Activated T-helper 17 cell treated with anti-CD3 and anti-CD28 coated beads, Interleukin-2, amount 50 U/mL, for 72 hours (primary cell): ENCODE results near the gene BCAS4. TPM values are rescaled to one million over a fixed set of nuclear protein-coding genes. Genes with fewer than 3 reads are reported as not detected.
A peak's percentile ranks its signal among the peaks of the same experiment; 100 is the strongest.

Experiments used
- ATAC-seq: fragments of 150-1000 bp; cut with Tn5 transposase; replicated peaks from 2 replicates; pipeline ENCODE4 v1.10.0; 2021; ENCODE audit warnings: mild to moderate bottlenecking, moderate library complexity
- H3K27ac Mint-ChIP-seq: one replicate; pipeline ENCODE4 v1.8.0; 2022; ENCODE audit warnings: mixed read lengths
- H3K27me3 Mint-ChIP-seq: one replicate; pipeline ENCODE4 v1.8.0; 2022; ENCODE audit warnings: mixed read lengths
- H3K36me3 Mint-ChIP-seq: one replicate; pipeline ENCODE4 v1.8.0; 2022; ENCODE audit warnings: low read depth, mild to moderate bottlenecking, mixed read lengths
- H3K4me1 Mint-ChIP-seq: one replicate; pipeline ENCODE4 v1.8.0; 2022; ENCODE audit warnings: mixed read lengths
- H3K4me3 Mint-ChIP-seq: one replicate; pipeline ENCODE4 v1.8.0; 2022; ENCODE audit warnings: mild to moderate bottlenecking, mixed read lengths
- H3K9me3 Mint-ChIP-seq: one replicate; pipeline ENCODE4 v1.8.0; 2022; ENCODE audit warnings: mixed read lengths
- total RNA-seq, 2 donors: library from RNA; stranded (reverse); gene quantifications; one replicate each; pipeline ENCODE4 v1.2.3, GENCODE V29; 2022

Gene BCAS4
- total RNA-seq, 2 donors from 2014 or later, result 3.8 to 9.7 TPM

DNA sequence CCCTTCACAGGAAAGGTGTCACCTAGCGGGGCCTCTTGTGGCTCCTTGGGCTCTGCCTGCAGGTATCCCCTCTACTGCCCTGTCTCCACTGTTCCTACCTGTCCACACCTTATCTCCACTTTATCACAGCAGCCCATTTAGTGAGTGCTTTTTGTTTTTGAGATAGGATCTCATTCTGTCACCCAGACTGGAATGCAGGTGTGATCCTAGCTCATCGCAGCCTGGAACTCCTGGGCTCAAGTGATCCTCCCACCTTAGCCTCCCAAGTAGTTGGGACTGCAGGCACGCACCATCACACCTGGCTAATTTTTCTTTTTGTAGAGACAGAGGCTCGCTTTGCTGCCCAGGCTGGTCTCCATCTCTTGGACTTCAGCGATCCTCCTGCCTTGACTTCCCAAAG lies 48.0 kb downstream of the BCAS4 start:
- Mint-ChIP-seq H3K4me3 (no peak overlapping the region), H3K36me3 (no peaks in the 10 kb centered on the region), H3K27ac (no peak overlapping the region), H3K9me3 (no peaks in the 10 kb centered on the region), H3K4me1 (peaks cover 11% of the 10 kb centered on the region), H3K27me3 (no peaks in the 10 kb centered on the region)
- ATAC-seq, result no peak

DNA sequence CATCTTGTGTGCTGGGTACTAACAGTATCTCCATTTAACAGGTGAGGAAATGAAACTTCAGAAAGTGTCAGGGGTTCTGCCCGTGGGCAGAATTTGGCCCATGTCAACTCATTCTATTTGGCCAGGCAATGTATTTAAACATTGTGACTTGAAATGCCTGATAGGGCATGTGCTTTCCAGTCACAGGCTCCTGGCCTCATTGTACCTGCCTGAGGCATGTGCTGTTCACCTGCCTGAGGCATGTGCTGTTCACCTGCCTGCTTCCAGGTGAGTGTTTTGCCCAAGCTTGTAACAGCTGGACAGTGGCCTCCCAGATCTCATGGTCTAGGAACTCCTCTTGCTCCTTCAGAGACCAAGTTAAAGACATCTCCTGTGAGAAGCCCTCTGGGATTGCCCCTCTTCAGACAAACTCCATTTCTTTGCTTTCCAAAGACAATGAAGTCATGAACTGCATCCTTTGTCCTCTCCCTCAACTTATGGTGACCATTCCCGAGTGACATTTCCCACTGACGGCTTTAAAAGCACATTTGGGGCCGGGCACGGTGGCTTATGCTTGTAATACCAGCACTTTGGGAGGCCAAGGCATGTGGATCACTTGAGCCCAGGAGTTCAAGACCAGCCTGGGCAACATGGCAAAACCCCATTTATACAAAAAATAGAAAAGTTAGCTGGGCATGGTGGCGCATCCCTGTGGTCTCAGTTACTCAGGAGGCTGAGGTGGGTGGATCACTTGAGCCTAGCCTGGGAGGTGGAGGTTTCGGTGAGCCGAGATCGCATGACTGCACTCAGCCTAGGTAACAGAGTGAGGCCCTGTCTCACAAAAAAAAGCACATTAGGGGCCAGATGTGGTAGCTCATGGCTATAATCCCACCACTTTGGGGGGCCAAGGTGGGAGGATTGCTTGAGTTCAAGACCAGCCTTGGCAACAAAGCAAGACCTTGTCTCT lies 48.7 kb downstream of the BCAS4 start:
- H3K27me3 Mint-ChIP-seq, result no peaks in the 10 kb centered on the region
- H3K4me1 Mint-ChIP-seq, result peaks cover 6% of the 10 kb centered on the region
- no peaks in the 10 kb centered on the region for H3K9me3 Mint-ChIP-seq
- no peak for ATAC-seq
- no peaks in the 10 kb centered on the region for H3K36me3 Mint-ChIP-seq
- H3K27ac Mint-ChIP-seq, result no peak overlapping the region
- no peak overlapping the region for H3K4me3 Mint-ChIP-seq

DNA sequence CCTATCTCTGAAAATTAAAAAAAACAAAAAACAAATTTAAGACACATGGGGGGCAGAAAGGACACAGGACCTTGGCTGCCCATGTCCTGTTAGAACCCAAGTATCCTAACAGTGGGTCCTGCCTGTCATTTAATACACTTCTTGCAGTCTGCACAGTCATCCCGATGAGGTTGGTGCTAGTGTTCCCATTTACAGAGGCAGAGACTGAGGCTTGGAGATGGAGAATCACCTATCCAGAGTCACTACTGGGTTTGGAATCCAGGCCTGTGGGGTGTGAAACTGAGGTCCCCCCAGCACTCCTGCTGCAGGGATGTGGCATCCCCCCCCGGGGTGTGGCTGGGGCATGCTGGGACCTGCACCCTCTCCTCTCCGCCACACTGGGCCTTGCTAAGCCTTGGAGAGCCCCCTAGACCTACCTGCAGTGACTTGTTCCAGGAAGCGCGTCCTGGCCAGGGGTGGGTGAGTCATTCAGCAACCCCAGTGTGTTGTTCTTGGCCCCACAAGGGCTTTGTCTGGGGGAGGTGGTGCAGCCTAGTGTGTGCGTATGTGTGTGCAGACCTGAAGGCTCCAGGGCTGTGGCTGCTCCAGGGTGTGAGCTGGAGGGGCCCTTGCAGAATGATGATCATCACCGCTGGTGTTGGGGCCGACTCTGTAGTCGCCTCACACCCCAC lies 49.7 kb downstream of the BCAS4 start:
- H3K4me3 Mint-ChIP-seq, result peak overlapping the region; percentile 26
- ATAC-seq, result peak; percentile 98
- H3K27ac Mint-ChIP-seq, result peak overlapping the region; percentile 67
- H3K27me3 Mint-ChIP-seq, result no peaks in the 10 kb centered on the region
- no peaks in the 10 kb centered on the region for H3K36me3 Mint-ChIP-seq
- H3K9me3 Mint-ChIP-seq, result no peaks in the 10 kb centered on the region
- peaks cover 6% of the 10 kb centered on the region for H3K4me1 Mint-ChIP-seq

DNA sequence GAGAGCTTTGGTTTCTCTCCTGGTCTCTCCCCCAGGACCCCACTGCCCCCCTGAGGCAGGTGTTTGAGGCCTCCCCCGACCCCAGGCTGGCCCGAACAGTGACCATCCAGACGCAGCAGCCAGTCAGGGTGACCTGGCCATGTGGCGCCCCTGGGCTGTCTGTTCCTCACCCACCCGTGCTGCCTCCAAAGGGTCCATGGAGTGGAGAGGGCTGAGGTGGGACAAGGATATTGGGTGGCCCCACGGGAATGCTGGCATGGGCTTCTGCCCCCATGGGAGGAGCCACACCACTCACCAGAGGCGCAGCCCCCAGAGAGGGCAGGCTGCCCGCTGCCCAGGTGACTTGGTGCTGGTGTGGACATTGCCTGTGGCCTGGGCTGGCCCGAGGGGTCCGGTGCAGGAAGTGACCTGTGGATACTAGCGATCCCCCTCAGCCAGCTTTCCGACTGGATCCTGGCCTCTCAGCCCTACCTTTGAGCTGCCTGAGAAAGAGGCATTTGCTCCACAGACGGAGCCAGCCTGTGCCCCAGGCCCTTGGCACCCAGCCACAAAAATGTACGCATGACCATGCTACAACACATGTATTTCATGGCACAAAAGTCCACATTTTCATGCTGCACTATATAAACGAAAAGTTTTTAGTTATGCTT lies 50.8 kb downstream of the BCAS4 start:
- no peak overlapping the region for H3K4me3 Mint-ChIP-seq
- no peaks in the 10 kb centered on the region for H3K9me3 Mint-ChIP-seq
- H3K4me1 Mint-ChIP-seq, result peaks cover 6% of the 10 kb centered on the region
- no peak for ATAC-seq
- H3K27ac Mint-ChIP-seq, result no peak overlapping the region
- H3K27me3 Mint-ChIP-seq, result no peaks in the 10 kb centered on the region
- no peaks in the 10 kb centered on the region for H3K36me3 Mint-ChIP-seq

DNA sequence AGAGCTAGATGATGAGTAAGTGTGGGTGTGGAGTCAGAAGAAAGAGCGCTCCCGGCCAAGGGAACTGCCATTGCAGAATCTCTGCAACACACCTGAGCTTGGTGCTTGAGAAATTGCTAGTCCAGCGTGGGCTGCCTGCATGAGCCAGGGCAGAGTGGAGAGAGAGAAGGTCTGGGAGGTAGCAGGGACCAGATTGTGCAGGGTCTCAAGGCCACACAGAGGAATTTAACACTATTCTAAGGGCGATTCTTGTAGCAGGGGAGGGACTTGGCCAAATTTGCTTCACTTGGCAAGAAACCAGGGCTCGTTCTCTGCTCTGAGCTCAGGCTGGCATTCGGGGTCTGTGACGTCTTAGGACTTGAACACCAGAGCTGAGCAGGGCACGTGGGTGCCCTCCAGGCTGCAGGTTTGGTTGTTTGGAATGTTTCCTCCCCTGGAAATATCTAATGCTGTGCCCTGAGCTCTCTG lies 53.5 kb downstream of the BCAS4 start:
- no peaks in the 10 kb centered on the region for H3K27me3 Mint-ChIP-seq
- no peak for ATAC-seq
- H3K4me1 Mint-ChIP-seq, result peaks cover 6% of the 10 kb centered on the region
- H3K36me3 Mint-ChIP-seq, result no peaks in the 10 kb centered on the region
- no peak overlapping the region for H3K4me3 Mint-ChIP-seq
- H3K27ac Mint-ChIP-seq, result peak overlapping the region; percentile 6
- H3K9me3 Mint-ChIP-seq, result no peaks in the 10 kb centered on the region

DNA sequence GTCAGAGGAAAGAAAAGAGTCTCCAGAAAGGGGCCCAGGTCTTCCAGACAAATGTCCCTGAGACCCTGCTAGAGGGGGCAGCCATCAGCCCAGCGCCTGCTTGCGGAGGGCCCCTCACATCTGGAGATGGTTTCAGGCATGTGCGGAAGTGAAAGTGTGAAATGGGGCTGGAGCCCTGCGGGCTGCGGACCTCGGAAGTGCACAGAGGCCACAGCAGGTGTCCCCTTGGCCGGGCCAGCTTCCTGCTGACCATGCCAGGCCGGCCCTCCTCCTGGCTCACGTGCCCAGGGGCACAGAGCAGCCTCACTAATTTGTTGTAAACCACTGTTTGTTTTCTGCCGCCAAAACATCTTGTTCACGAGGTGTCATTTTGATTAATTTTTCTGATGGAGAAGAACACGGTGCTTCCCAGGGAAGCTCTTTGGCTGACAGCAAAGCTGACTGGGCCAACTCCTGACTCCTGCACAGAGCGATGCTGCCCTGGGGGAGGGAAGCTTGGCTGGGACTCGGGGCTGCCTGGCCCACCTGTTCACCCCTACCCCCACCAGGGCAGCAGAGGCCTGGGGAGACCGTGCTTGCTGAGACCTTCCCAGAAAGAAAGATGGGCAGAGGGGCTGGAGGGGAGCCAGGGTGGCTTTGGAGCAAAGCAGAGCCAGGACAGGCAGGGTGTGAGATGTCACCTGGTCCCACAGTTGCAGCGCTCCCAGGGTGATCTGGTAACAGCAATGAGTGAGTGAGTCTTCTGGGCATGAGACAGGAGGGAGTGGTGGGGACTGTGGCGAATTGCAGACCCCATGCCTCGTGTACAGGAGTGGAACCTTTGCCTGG lies 54.2 kb downstream of the BCAS4 start:
- Mint-ChIP-seq H3K27ac (no peak overlapping the region), H3K4me3 (no peak overlapping the region), H3K27me3 (no peaks in the 10 kb centered on the region), H3K9me3 (no peaks in the 10 kb centered on the region), H3K4me1 (peaks cover 6% of the 10 kb centered on the region), H3K36me3 (no peaks in the 10 kb centered on the region)
- ATAC-seq, result no peak

DNA sequence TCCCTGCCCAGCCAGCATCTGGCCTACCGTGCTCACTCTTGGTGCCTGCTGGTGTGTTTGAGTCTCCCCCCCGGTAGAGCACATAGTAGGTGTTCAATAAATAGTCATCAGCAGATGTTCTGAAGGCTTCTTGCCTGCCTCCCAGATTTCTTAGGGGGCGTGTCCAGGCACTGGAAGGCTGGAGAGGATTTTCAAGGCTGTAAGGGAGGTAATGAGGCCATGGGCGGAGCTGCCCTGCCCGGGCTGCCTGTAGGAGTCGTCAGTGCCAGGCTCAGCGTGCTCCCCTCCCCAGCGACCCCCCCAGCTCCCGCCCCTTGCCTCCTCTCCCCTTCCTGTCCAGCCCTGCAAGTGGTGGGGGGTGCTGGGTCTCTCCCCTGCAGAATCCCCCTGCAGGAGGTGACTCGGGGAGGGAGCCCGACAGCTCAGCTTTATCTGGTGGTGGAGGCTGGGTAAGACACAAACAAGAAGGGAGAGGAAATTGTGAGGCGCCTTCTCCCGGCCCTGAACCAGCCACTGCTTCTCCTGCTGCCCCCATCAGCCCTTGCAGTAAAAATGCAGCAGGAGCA lies 55.9 kb downstream of the BCAS4 start:
- H3K4me3 Mint-ChIP-seq, result no peak overlapping the region
- no peaks in the 10 kb centered on the region for H3K9me3 Mint-ChIP-seq
- H3K27me3 Mint-ChIP-seq, result no peaks in the 10 kb centered on the region
- ATAC-seq, result no peak
- H3K27ac Mint-ChIP-seq, result no peak overlapping the region
- no peaks in the 10 kb centered on the region for H3K36me3 Mint-ChIP-seq
- peaks cover 4% of the 10 kb centered on the region for H3K4me1 Mint-ChIP-seq

DNA sequence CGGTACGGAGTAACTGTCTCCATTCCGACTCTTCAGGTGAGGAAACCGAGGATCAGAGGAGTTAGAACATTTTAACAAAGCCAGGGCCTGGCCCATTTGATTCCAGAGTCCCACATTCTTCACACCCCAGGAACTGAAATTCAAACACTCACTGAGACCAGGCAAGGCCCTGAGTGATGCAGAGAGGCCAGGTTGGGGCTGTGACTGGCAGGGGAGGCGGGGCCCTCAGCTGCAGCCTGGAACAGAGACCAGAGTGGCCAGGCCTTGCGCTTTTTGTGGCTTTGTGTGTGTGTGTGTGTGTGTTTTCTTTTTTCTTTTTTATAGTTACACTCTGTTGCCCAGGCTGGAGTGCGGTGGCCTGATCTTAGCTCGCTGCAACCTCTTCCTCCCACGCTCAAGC lies 57.2 kb downstream of the BCAS4 start:
- Mint-ChIP-seq H3K4me3 (no peak overlapping the region), H3K4me1 (peaks cover 4% of the 10 kb centered on the region), H3K36me3 (no peaks in the 10 kb centered on the region), H3K27me3 (no peaks in the 10 kb centered on the region), H3K27ac (no peak overlapping the region), H3K9me3 (no peaks in the 10 kb centered on the region)
- no peak for ATAC-seq

DNA sequence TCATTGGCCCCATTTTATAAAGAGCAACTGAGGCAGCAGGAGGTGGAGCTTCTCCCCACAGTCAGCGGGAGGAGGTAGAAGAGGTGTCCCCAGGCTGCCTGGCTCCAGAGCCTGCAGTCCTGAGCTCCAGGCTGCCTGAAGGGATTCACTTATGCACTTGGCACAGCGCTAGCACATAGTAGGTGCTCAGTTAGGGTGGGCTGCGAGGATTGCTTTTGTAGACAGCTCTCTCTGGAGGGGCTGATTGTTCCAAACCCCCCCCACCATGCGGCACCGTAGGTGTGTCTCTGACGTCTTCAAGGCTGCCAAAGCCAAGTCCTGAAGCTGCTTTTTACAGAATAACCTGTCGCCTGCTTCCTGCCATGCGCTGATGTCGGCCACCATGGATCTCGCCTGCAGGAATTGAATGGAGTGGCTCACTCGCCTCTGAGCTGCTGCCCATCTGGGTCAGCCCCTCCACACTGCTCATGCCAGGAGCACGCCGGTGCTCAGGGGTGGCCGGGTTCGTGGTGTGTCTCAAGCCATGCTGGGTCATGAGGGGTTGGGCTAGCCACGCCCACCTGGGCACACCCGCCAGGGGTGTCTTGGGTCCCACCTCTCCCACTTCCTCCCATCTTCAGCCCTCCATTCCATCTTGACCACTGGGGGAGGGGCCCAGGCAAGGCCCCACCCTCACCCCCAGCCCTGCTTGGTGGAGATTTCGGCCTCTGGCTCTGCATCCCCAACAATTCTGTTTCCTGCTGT lies 59.8 kb downstream of the BCAS4 start:
- no peaks in the 10 kb centered on the region for H3K27me3 Mint-ChIP-seq
- no peak overlapping the region for H3K4me3 Mint-ChIP-seq
- H3K36me3 Mint-ChIP-seq, result no peaks in the 10 kb centered on the region
- ATAC-seq, result no peak
- H3K4me1 Mint-ChIP-seq, result peaks cover 4% of the 10 kb centered on the region
- no peak overlapping the region for H3K27ac Mint-ChIP-seq
- no peaks in the 10 kb centered on the region for H3K9me3 Mint-ChIP-seq

DNA sequence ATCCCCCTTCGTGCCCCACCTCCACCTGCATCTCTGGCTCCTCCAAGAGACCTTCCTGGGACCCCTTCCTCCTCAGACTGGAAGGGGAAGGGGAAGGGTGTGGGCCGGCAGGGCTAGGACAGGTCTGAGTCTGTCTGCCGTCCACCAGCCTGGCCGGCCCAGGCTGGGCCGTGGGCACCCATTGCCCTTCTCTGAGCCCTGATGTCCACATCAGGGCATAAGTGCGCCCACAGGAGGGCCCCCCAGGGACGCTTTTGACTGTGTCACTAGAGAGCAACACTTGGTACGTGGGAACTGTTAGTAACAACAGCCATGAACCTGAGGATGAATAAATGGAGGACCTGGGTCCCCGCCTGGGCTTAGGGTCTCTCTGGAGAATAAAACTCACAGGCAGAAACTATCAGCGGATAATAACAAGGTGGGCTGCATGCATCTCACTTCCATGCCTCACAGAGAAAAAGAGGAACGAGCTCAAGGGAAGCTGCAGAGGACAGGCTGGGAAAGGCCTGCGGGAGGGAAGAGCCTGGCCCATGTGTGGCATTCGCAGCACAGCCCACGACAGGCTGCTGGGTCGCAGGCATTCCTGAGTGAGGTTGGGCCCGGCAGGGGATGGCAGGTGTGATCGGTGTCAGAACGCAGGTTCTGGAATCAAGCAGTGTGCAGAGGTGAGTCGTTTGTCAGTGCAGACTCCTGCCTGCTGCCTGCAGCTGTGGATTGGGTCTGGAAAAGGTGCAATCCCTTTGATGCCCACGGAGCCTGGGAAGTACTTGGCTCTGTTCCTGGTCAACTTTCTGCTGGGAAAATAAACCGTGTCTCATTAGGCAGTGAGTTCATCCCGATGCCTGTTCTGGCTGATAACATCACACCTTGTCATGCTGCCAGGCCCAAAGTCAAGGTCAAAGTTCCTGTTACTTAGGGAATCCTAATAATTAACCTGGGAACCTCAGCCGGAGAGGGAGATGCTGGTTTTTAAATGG lies 60.9 kb downstream of the BCAS4 start:
- no peak for ATAC-seq
- Mint-ChIP-seq H3K4me1 (peaks cover 4% of the 10 kb centered on the region), H3K27me3 (no peaks in the 10 kb centered on the region)

DNA sequence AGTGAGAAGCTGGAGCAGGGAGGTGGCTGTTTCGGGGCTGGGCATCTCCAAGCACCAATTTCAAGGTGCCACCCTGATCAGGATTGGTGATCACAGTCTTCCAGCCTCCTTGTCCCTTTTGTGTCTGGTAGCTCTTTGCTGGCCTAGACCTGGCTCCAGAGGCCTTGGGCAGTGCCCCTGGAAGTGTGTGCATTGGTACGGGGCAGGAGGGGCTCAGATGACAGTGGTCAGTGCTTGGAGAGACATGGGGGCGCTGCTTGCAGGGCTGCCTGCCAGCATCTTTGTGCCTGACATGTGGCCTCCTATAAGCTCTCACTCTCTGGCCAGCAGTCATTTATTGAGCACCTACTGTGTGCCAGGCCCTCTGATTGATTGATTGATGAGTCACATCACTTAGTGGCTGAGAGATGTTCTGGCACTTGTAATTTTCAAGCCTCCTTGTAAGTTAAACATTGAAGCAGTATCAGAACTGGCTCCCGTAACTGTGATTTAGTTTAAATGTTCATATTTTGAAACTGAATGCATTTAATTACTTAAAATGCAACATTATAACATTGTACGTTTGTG lies 61.7 kb downstream of the BCAS4 start:
- ATAC-seq, result no peak
- Mint-ChIP-seq H3K4me1 (peaks cover 4% of the 10 kb centered on the region), H3K27ac (no peak overlapping the region), H3K4me3 (no peak overlapping the region), H3K27me3 (no peaks in the 10 kb centered on the region), H3K36me3 (no peaks in the 10 kb centered on the region), H3K9me3 (no peaks in the 10 kb centered on the region)

More for the DNA sequence above, 60.9 kb downstream of the BCAS4 start:
- no peak overlapping the region for H3K27ac Mint-ChIP-seq
- no peaks in the 10 kb centered on the region for H3K9me3 Mint-ChIP-seq
- H3K4me3 Mint-ChIP-seq, result no peak overlapping the region
- H3K36me3 Mint-ChIP-seq, result no peaks in the 10 kb centered on the region

DNA sequence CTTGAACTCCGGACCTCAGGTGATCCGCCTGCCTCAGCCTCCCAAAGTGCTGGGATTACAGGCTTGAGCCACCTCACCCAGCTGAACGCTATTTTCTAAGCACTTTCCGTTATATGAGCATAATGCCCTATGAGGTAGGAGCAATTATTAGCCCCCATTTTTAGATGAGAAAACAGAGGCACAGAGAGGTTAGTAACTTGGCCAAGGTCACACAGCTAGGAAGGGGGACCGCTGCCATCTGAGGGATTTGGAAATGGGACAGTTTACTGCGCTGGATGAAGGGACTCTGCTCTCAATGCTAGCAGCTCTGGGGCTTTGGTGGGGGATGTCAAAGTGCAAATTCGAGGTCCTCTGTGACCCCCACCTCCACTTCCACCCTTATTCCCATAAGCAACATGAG lies 62.5 kb downstream of the BCAS4 start:
- Mint-ChIP-seq H3K27ac (no peak overlapping the region), H3K4me1 (peaks cover 4% of the 10 kb centered on the region), H3K4me3 (no peak overlapping the region), H3K27me3 (no peaks in the 10 kb centered on the region), H3K9me3 (no peaks in the 10 kb centered on the region), H3K36me3 (no peaks in the 10 kb centered on the region)
- no peak for ATAC-seq
